ENCODE measurements around the gene ABAT. TPM values are rescaled to one million over a fixed set of nuclear protein-coding genes. Genes with fewer than 3 reads are reported as not detected.

ABAT gene
- total and polyA plus RNA-seq, 2 of the 8 experiments (the other 6 are each of a cell fraction or from before 2014, with no cell fraction given) = 6.4 to 8.4 TPM

DNA sequence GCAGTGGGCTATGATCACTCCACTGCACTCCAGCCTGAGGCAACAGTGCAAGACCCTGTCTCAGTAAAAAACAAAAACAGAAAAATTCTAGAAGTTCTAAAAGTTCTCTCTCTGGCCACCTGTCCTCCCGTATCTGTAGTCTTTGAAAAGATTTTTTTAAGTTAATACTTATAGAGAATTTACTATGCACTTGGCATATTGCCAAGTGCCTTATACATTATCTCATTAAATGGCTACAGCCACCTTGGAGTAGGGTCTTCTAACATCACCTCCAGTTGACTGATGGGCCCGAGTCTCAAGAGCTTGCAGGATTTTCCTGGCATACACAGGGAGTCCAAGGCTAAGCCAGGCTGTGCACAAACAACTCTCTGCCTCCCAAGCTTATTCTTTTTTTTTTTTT is 78.3 kb downstream of the ABAT start (continued):
- no peak for TF ChIP-seq EP300 (IDR thresholded peaks at IDR 0.05; ENCODE audit: borderline replicate concordance in 1 of 2, low read depth in 2 of 2, low read length in 2 of 2)
- no peak for TF ChIP-seq GABPA (IDR thresholded peaks at IDR 0.05; ENCODE audit: borderline replicate concordance, insufficient read depth, low read length)
- no peak for TF ChIP-seq POLR2AphosphoS5 (IDR thresholded peaks at IDR 0.05; ENCODE audit: low read depth, low read length)
